Measurements from ENCODE around the gene USF3.

DNA sequence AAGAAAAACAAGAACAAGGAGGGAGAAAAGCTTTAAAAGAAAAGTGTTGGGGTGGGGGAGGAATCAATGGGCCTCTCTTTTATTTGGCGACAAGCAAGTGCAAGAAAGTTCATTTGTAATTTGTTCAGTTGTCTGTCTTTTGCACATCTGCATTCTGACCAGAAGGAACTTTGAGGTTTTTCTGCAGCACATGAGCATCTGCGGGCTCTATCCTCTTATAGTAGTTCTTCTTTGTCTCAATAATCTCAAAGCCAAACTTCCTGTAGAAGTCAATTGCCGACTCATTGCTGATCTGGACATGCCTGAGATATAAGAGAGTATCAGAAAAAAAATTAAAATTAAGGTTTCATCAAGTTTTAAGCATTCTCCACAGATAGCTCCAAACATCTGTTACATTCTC lies 25.2 kb upstream of the USF3 start:
- TF ChIP-seq POLR2A (IDR thresholded peaks at IDR 0.05; ENCODE audit: low read depth, low read length) (no peak), TAF1 (IDR thresholded peaks at IDR 0.05; ENCODE audit: borderline replicate concordance, low read depth, low read length) (no peak), POLR2AphosphoS5 (IDR thresholded peaks at IDR 0.05; ENCODE audit: low read depth, low read length) (no peak)

All from GM12892 (cell line).